ENCODE results near the gene SH3GLB2. TPM values are rescaled to one million over a fixed set of nuclear protein-coding genes. Genes with fewer than 3 reads are reported as not detected.

SH3GLB2 gene
- total RNA-seq, 1 experiment from 2014 or later: 44.1 TPM

GRCh38 chr9:129012893-129013448 is 15.2 kb downstream of the SH3GLB2 start:
- ChIA-PET POLR2A (ENCODE audit: unreplicated experiment) (no interaction called here), CTCF (no interaction called here)
- H3K27me3 ChIP-seq (ENCODE audit: low read length): no peaks in the 10 kb centered on the region
- H3K9ac ChIP-seq (ENCODE audit: low read length): no peak overlapping the region
- DNase-seq (no peak), ATAC-seq (no peak)
- no peaks in the 10 kb centered on the region for H3K9me3 ChIP-seq (ENCODE audit: low read length)
- no peaks in the 10 kb centered on the region for H3K4me1 ChIP-seq (ENCODE audit: insufficient read depth, low read length)
- no peaks in the 10 kb centered on the region for H3F3A ChIP-seq (ENCODE audit: low read length, unreplicated experiment)
- H3K27ac ChIP-seq (ENCODE audit: low read length): no peak overlapping the region
- no peaks in the 10 kb centered on the region for H4K20me1 ChIP-seq (ENCODE audit: low read length)
- H2AFZ ChIP-seq (ENCODE audit: low read length): no peak overlapping the region
- intact Hi-C loops (cut with micrococcal nuclease): no loop called here
- no peaks in the 10 kb centered on the region for H3K9me2 ChIP-seq (replicated peaks; ENCODE audit: low read length)
- no peaks in the 10 kb centered on the region; the same call in 1 of the 2 replicates for H3K36me3 ChIP-seq (ENCODE audit: low read depth, low read length)
- no peak overlapping the region for H3K4me3 ChIP-seq (ENCODE audit: low read length)
- no peaks in the 10 kb centered on the region for H3K79me2 ChIP-seq (ENCODE audit: low read length)
- no peak overlapping the region for H3K4me2 ChIP-seq (ENCODE audit: low read length)
- BruUV-seq (replicated peaks): no TSS peak
- no peak for TF ChIP-seq EZH2 (IDR thresholded peaks at IDR 0.05; ENCODE audit: low read length, unreplicated experiment)

- TF ChIP-seq EZH2 (IDR thresholded peaks at IDR 0.05; ENCODE audit: low read length, unreplicated experiment): no peak
- no peak for TF ChIP-seq EZH2phosphoT487 (IDR thresholded peaks at IDR 0.05; ENCODE audit: borderline replicate concordance, low read length)
- no peak for TF ChIP-seq CTCF (conservative IDR thresholded peaks at IDR 0.05; ENCODE audit: low read depth, low read length)
- H3K9ac ChIP-seq (ENCODE audit: low read length): no peak overlapping the region
- H3K27me3 ChIP-seq (ENCODE audit: low read length): no peaks in the 10 kb centered on the region
- no peak overlapping the region for H3K27ac ChIP-seq (ENCODE audit: low read length)
- no peak overlapping the region for H3K4me3 ChIP-seq (ENCODE audit: low read length)
- H3K79me2 ChIP-seq (ENCODE audit: low read length): no peaks in the 10 kb centered on the region
- DNase-seq: no peak
- no peaks in the 10 kb centered on the region; the same call in 1 of the 2 replicates for H3K36me3 ChIP-seq (ENCODE audit: low read depth, low read length)
- H3F3A ChIP-seq (ENCODE audit: low read length, unreplicated experiment): no peaks in the 10 kb centered on the region
- no peaks in the 10 kb centered on the region for H3K9me2 ChIP-seq (replicated peaks; ENCODE audit: low read length)
- no peaks in the 10 kb centered on the region for H3K9me3 ChIP-seq (ENCODE audit: low read length)
- no peak overlapping the region for H3K4me2 ChIP-seq (ENCODE audit: low read length)
- ATAC-seq: no peak
- intact Hi-C loops (cut with micrococcal nuclease): no loop called here
- no peaks in the 10 kb centered on the region for H3K4me1 ChIP-seq (ENCODE audit: insufficient read depth, low read length)
- no peaks in the 10 kb centered on the region for H4K20me1 ChIP-seq (ENCODE audit: low read length)
- POLR2A ChIA-PET (ENCODE audit: unreplicated experiment): no interaction called here
- CTCF ChIA-PET: no interaction called here
- H2AFZ ChIP-seq (ENCODE audit: low read length): no peak overlapping the region
- no TSS peak for BruUV-seq (replicated peaks)
Observed at GRCh38 chr9:129012343-129012742, 15.8 kb downstream of the SH3GLB2 start.

GRCh38 chr9:129011761-129012181 is 16.4 kb downstream of the SH3GLB2 start:
- no peak overlapping the region for H3K27ac ChIP-seq (ENCODE audit: low read length)
- no peak for TF ChIP-seq CTCF (conservative IDR thresholded peaks at IDR 0.05; ENCODE audit: low read depth, low read length)
- no peak for TF ChIP-seq EZH2 (IDR thresholded peaks at IDR 0.05; ENCODE audit: low read length, unreplicated experiment)
- TF ChIP-seq EZH2phosphoT487 (IDR thresholded peaks at IDR 0.05; ENCODE audit: borderline replicate concordance, low read length): no peak
- H3K4me1 ChIP-seq (ENCODE audit: insufficient read depth, low read length): no peaks in the 10 kb centered on the region
- no peaks in the 10 kb centered on the region for H3F3A ChIP-seq (ENCODE audit: low read length, unreplicated experiment)
- H3K36me3 ChIP-seq (ENCODE audit: low read depth, low read length): no peaks in the 10 kb centered on the region; the same call in 1 of the 2 replicates
- H3K9me2 ChIP-seq (replicated peaks; ENCODE audit: low read length): no peaks in the 10 kb centered on the region
- no peaks in the 10 kb centered on the region for H4K20me1 ChIP-seq (ENCODE audit: low read length)
- DNase-seq: no peak
- no peaks in the 10 kb centered on the region for H3K79me2 ChIP-seq (ENCODE audit: low read length)
- intact Hi-C loops (cut with micrococcal nuclease): no loop called here
- H3K9ac ChIP-seq (ENCODE audit: low read length): no peak overlapping the region
- POLR2A ChIA-PET (ENCODE audit: unreplicated experiment): no interaction called here
- no peak overlapping the region for H2AFZ ChIP-seq (ENCODE audit: low read length)
- no peaks in the 10 kb centered on the region for H3K27me3 ChIP-seq (ENCODE audit: low read length)
- BruUV-seq (replicated peaks): no TSS peak
- CTCF ChIA-PET: no interaction called here
- no peak overlapping the region for H3K4me2 ChIP-seq (ENCODE audit: low read length)
- H3K4me3 ChIP-seq (ENCODE audit: low read length): no peak overlapping the region
- ATAC-seq: no peak
- H3K9me3 ChIP-seq (ENCODE audit: low read length): no peaks in the 10 kb centered on the region
